ENCODE results near the gene BACH2.
A peak's percentile ranks its signal among the peaks of the same experiment; 100 is the strongest.

Gene BACH2

DNA sequence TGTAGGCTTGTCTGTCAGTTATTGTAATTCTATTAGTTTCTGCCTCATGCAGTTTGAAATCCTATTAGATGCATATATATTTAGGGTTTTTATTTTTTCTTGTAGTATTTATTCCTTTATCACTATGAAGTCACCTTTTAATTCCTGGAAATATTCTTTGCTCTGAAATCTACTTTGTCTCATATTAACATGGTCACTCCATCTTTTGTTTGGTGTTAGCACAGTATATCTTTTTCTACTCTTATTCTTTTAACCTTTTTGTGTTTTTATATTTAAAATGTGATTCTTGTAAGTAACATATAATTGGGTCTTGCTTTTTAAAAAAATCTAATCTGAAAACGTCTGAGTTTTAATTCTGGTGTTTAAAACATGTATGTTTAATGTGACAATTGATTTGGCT is 280.8 kb downstream of the BACH2 start:
- DNase-seq: no peak

DNA sequence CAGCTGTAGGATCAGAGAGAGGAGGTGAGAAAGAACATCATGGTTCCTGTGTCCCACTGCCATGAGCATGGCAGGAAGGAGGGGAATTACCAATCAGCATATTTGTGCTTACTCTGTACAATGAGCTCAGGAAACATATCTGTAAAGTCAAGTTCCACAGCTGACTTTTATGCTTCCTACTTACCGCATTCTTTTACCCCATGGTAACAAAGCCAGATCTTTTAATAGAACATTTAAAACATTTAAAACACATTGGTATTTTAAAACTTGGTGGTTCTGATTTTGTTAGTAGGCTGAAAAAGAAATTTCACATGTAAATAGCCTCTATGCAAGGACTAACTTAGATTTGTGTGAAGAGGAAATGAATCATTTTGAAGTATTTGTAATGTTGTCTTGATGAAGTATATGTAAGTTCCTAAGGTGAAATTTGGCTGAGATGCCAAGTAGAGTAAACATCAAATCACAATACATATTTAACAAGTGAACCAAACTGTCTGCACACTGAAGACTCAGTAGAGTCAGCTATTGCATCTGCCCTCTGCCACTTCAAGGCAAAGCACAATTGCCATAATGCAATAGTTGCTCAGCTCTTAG is 287.6 kb downstream of the BACH2 start:
- DNase-seq: no peak

DNA sequence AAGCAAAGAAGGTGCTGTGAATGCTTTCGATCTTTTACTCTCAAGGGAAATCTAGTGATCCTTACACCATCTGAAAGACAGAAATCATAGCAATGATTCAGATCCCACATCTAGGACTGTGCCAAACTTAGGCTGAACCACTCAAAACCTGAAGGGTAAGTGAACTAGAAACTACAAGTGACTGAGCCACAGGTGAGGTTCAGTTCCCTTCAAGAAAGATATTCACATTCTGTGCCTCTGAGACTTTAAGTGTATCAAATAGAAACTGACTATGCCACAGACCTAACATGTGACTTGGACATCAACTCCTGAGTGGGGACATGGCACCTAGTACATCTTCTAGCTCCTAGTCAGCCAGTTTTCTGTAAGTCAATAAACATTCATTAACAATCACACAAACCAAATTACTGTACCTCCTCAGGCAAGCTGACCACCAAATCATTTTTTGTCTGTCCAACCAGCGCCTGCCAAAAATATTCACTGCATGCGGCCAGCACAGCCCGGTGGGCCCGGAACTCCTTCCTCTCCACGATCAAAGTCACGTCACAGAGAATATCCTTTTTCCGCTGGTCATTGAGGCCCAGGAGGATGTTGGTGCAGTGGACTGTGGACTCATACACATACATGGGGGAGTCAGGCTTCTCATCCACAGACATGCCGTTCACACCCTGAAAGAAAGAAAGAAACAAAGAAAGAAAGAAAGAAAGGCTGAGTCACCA is 288.3 kb downstream of the BACH2 start:
- DNase-seq: no peak

DNA sequence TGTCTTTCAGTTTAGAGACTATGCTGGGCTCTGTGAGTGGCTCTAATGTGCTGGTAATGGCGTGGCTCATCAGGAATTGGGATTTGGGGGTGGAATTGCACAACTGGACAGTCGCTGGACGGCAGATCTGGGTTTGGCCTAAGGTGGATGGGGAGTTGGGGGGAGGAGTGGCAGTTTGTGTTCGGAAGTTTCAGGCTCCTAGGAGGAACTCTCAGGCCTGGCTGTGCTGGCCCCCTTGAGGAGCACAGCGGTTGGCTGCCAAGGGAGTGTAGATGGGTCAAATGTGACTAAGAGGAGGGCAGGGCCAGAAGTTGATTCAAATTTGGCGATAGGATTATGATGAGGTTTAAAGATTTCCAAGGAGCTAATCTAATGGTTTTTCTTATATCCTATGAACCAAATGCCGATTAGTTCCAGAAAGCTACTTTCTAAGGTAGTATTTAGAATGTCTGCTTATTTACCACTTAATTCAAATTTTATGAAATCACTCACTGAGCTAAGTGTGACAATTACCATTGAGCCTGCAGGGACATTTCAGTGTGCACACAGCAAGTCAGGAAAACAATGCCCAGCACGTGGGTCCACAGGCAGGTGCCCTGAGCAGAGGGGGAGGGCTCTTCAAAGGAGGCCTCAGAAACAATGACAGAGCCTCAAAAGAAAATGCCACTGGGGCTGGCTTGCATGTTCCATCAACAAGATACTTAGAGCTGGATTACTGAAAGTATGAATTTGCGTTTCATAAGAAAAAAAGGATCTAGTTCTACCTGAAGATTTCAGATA is 291.4 kb downstream of the BACH2 start:
- peak; percentile 24 for DNase-seq

DNA sequence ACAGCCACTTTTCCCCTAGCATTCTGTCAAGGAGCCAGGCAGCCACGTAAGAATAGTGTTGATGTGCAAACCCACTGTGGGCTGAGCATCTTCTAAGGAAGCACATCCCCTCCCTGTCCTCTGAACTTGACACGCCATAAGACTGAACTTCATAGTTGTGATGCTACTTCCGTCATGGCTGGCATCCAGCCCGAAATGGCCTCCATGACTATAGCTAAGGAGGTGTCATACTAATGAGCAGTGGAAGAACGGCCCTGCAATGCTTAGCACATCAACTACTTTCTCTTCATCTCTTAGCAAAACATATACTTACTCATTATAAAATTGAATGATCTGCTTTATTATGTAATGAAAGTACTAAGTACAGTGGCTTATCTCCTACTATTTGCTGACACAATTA is 292.1 kb downstream of the BACH2 start:
- DNase-seq: no peak

DNA sequence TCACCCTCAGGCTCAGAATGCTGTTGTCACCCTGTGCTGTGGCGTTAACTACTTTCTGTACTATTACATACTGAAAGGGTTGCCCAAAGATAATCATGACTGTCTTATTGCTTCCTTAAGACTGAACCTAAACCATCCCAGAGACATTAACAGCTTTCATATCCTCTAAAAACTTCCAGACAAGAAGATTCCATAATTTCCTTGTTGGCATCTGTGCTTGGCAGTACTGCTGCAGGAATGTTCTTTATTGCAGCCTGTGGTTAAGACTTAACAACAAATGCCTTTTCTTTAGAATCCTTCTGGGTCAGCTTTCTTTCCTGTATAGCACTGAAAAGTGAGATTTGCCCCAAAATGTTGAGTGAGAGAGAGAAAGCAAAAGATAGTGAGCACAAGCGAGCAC is 292.7 kb downstream of the BACH2 start:
- DNase-seq: no peak

DNA sequence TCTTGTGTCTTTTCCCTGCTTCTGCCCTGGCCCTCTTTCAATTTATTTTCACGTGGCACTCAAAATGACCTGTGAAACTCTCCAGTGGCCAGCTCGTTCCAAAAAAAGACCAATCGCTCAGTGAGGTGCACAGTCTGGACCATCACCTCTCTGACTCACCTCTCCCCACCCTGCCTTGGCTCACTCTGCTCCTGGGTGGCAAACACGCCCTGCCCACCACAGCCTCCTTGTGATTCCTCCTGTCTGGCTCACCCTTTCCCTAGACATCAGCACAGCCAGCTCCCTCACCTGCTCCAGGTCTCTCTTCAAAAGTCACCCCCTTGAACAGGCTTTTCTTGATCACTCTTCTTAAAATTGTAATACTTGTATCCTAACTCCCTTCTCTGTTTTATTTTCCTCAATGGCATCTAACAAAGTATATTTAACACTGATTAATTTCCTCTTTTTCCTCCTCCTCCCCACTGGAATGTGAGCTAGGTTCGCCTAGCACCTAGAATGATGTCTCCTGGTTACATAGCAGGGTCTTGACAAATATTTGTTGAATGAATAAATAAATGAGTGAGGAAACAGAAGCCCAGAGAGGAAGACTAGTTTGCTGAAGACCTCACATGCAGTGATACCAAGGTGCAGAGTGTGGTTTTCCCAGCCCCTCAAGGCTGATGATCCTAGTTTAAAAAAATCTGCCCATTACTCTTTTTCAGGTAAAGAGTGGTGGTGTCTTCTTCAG is 293.4 kb downstream of the BACH2 start:
- no peak for DNase-seq

DNA sequence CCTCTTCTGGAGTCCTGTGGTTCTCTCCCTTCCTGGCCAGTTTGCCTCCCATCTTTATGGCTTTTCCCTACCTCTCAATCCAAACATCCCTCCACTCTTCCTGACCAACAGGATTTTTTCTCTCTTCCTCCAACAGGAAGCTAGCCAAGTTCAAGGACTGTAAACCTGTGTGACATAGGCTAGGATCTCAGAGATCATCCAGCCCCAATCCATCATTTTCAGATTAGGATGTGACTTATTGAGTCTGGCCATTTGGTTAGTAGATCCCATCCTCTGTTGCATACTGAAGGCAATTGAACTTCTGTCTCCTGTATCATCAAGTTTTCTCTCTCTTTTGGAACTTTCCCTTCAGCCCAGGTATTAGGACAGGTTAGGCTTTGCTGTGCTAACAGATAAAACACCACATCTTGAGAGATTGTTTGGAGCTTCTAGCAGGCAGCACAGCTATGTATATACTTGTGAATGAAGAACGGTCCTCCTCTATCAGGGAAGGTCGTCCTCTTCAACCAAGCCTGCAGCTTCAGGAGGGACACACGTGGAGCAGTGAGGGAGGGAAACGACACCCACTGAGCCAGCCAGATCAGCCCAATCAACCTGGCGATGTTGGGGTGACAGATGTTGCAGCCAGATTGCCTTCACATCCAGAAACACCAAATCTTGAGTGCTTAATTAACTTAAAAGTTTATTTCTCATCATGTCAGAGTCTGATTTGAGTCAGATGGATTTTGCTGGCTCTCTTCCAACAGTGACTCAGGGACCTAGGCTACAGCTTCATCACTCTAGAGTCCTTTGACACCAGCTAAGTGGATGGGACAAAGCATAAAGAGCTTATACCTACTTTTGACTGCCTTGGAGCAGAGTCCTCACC is 295.5 kb downstream of the BACH2 start:
- no peak for DNase-seq

DNA sequence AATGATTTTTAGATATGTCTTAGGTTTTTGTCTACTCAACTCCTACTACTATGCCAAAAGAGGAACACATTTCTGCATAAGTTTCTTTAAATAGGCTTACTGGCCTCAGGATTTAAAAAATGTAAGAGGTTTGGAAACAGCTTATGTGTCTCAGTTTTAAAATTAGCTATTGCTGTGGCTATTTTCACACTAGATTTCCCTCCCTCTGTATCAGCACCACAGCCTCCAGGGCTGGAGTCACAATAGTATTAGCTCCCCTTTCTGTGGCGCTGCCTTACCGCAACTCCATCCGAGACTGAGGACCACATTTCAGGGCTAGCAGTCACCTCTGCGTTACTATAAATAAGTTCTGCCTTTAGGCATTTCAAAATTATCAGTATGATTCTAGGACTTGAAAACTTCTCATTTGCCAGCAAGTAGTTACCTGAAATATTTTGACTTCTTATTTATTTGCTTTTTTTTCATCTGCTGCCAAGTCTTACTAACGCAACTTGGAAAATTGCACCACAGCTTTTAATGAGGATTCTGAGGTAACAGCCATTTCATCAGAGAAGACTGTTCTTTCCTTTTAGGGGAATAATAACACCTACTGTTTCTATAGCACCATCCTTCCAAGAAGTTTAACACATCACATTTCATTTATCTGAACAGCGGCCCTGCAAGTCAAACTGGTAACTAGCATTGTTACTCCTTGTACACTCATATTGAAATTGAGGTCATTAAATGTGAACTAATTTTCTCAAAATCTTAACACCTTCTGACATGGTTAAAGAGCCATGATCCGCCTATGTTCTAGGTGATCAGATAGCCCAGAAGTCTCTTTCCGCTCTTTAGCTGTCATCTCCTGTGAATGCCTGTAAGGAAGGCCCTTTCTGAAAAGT is 296.5 kb downstream of the BACH2 start:
- no peak for DNase-seq

DNA sequence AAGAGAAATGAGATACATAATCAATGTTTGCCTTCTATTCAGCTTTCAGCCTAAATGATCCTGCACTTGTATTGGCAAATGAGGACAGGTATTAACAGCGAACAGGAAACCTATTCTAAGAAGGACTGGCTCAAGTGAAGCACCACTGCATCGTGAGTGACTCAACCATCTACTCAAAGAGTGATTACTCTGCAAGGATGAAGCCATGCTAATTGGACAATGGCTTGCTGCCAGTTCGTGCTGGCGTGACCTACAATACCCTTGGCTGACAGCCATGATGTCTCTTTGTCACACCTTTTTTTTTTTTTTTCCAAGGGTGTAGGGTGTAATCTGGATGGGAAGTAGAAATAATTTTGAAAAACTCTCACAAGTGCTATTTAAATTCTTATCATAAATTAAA is 297.5 kb downstream of the BACH2 start:
- DNase-seq: no peak

DNA sequence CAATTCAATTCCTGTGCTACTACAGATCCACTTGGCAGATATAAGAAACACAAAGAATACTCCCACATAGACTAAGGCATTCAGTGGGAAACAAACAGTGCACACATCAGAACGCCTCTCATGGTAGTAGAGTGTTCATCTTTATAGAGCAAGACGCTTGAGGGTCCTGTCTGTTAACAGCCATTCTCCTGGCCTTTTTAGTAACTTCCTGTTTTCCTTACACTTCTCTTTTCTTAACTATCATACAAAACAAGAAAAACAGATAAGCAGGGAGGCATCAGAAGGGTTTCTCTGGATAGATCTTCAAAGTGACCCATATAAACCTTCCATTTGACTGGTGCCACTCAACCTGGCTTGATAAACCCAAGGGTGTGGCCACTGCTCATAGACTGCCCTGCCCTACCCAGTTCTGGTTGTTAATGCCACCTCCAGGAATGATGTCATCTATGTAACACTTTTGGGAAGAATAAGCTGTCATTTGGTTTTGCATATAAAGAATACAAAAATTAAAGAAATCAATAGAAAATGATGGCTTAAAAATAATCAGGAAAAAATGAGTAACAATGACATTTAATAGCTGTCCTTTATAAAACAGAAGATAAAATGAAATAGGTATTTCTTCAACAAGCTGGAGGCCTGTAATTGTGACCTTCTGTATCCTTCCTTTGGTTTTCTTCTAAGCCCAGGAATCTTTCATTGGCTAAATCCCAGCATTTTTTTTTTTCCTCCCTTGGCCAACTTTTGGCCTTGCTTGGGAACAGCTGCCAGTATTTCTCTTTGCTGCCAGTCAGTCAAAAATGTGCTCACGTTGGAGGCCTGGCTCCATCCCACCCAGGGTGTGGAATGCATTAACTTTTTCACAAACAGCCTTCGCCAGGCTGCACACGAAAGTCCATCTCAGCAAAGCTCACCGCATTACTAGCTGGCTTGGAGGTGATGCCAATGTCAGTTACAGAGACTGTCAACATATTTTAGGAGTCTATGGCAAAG is 298.9 kb downstream of the BACH2 start:
- DNase-seq: no peak

DNA sequence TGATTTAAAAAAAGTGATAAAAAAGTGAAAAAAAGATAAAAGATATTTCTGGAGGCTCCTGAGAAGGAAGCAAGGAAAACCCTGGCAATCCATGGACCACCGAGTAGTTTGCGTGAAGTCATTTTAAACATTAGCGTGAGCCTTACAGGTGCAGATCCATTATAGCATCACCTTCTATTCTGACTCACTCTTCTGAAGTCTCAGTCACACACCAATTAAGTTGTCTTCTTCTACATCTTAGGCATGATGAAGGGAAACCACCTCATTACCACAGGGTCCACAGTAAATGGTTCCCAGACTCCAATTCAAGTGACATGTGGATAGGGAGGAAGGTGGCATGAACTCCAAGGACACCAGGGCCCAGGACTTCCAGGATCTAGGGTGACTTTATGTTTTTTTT is 303.2 kb downstream of the BACH2 start:
- no peak for DNase-seq

DNA sequence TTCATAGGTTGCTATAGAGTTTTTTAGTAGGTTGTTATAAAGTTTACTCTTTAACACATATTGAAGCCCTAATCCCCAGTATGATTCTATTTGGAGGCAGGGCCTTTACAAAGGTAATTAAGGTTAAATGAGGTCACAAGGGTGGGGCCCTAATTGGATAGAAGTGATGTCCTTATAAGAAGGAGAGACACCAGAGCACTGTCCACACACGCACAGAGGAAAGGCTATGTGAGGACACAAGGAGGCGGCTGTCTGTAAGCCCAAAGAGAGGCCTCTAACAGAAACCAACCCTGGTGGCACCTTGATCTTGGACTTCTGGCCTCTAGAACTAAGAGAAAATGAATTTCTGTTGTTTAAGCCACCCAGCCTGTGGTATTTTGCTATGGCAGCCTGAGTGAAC is 303.8 kb downstream of the BACH2 start:
- DNase-seq: no peak

DNA sequence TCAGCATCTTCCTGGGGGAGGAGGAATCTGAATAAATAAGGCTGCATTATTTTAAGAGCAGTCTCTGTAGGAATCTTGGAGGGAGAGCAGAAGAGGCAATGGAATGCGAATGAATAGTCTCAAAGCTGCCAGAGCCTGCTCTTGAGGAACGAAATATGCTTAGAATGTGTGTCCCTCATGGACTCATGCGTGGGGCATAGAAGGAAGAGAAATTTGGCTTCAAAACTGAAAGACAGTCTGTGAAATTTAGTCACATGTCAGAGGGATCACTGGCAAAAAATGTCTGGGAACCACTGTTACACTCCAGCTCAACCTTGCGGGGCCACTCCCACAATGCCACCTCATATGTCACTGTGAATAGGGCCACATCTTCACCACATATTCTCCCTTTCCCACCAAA is 306.9 kb downstream of the BACH2 start:
- DNase-seq: no peak

DNA sequence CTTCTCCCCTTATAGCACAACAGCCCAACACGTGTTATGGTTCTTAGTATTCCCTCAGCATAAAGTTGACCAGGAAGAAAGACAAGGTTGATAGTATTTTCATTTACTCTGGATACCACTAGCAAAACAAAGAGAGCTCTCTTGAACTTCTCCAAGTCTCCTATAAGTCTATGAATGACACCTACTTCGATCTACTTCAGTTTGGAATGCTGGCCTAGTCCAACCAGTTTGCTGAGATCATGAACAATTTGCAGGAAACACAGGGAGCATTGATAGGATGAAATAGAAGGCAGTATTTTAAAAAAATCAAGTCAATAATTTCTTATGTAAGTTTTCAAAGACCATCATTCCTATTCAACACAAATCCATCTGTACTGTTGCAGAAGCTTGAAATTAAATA is 308.8 kb downstream of the BACH2 start:
- DNase-seq: no peak

DNA sequence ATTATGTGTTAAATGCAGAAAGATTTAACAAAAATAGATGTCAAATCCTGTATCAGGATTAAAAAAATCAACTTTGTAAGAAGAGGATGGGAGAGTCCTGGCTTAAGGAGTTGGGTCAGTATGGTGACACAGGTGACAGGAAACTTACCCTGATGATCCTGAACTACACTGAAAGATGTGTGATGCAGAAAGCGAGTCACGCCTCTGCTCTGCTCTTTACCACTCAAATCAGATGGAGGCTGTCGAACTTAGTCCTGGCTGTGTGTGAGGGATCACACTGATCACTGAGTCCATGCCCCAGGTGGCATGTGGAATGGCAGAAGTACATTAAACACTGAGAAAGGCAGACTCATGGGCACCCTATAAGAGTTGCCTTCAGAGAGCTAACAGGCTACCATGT is 309.5 kb downstream of the BACH2 start:
- DNase-seq: no peak

DNA sequence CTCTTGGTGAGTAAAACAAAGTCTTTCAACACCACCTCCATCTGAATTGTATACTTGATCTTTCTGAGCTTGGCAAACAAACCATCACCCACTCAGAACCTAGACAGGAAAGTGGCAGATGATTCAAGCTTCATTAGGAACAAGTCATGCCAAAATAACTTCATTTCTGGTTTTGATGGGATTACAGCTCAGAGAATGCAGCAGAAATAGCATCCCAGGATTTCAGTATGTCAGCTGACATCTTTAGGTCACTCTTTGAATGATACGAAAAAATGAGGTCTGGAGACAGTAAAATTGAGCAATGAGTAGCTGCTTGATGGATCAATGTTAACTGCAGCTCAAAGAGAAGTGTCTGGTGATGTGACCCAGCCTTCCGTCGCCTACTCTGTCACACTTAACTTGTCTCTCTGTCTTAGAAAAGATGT is 310.0 kb downstream of the BACH2 start:
- no peak for DNase-seq

DNA sequence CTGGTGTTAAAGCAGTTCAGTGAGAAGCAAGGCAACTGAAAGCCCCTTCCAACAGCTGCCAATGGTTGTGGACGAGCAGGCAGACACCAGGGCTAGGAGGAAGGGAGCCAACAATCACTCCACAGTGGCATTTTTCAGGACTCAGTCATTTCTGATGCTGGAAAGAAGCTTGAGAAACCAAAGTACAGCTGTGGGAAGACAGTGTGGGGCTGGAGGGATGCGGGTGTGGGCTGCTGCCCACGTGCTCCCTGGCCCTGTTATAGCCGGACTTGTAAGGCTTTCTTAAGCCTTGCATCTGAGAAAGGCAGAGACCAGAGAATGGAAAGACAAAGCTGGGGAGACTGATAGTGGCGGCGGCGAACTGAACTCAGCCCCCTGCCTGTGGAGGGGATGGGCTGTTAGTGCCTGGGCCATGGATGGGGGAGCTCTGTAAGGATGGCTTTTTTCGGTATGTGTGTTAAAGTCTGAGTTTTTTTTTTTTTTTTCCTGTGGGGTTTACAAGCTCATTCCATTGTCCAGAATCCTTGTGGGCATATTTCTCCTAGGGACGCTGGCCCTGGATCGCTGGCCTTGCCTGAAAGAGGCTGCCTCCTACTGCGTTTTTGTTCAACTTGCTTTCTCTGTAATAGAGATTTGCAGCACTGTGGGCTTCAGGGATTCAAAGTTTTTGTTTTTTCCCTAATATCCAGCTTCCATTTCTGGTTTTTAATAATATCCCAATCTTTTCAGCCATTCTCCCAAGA is 310.7 kb downstream of the BACH2 start:
- no peak for DNase-seq
